Measurements from ENCODE around the gene MOSPD3. TPM values are rescaled to one million over a fixed set of nuclear protein-coding genes. Genes with fewer than 3 reads are reported as not detected.

The MOSPD3 gene
- total and polyA plus RNA-seq, 10 of the 15 experiments (the other 5 are each of a cell fraction or from before 2014, with no cell fraction given), result 0.61 to 13.6 (median 4.1) TPM

GRCh38 chr7:100583132-100584053 is 28.9 kb upstream of the MOSPD3 start (continued):
- peak; percentile 70; the same call in 1 of the 2 replicates for TF ChIP-seq ZBTB40 (IDR thresholded peaks at IDR 0.05; ENCODE audit: borderline replicate concordance)
- TF ChIP-seq ESRRA (IDR thresholded peaks at IDR 0.05; ENCODE audit: low read length), result no peak
- peak; percentile 54 for TF ChIP-seq MEF2B (IDR thresholded peaks at IDR 0.05; ENCODE audit: partially characterized antibody, poor library complexity, severe bottlenecking)
- peak; percentile 44 for TF ChIP-seq ATF7 (IDR thresholded peaks at IDR 0.05; ENCODE audit: low read depth)
- TF ChIP-seq GABPA (IDR thresholded peaks at IDR 0.05; ENCODE audit: low read depth), result no peak
- peak; percentile 57 for TF ChIP-seq POLR2A (IDR thresholded peaks at IDR 0.05; ENCODE audit: low read depth, low read length)
- TF ChIP-seq SREBF2 (IDR thresholded peaks at IDR 0.05; ENCODE audit: low read length), result no peak
- TF ChIP-seq KLF5 (IDR thresholded peaks at IDR 0.05; ENCODE audit: partially characterized antibody), result no peak
- TF ChIP-seq RELB (IDR thresholded peaks at IDR 0.05; ENCODE audit: low read depth), result peak; percentile 75
- peak; percentile 63 for TF ChIP-seq MXI1 (IDR thresholded peaks at IDR 0.05; ENCODE audit: low read depth, low read length)
- TF ChIP-seq FOXK2 (IDR thresholded peaks at IDR 0.05), result peak; percentile 53; the same call in 1 of the 2 replicates
- TF ChIP-seq IKZF2 (IDR thresholded peaks at IDR 0.05), result peak; percentile 60 to 70; a peak in 3 of 4 replicates
- TF ChIP-seq HDGF (IDR thresholded peaks at IDR 0.05), result peak; percentile 76; the same call in 1 of the 2 replicates
- no peak for TF ChIP-seq MTA3 (IDR thresholded peaks at IDR 0.05; ENCODE audit: borderline replicate concordance, low read length)
- peak; percentile 77 for TF ChIP-seq DPF2 (IDR thresholded peaks at IDR 0.05)
- TF ChIP-seq MLLT1 (IDR thresholded peaks at IDR 0.05), result 0 out of 2 replicates have a peak, but pooled peaks have one; percentile 61
- no peak for TF ChIP-seq BACH1 (IDR thresholded peaks at IDR 0.05; ENCODE audit: borderline replicate concordance)
- TF ChIP-seq TBL1XR1 (IDR thresholded peaks at IDR 0.05; ENCODE audit: low read depth, low read length), result peak; percentile 5; the same call in 1 of the 2 replicates
- TF ChIP-seq NKRF (conservative IDR thresholded peaks at IDR 0.05), result peak; percentile 42
